PC-9 (cell line): ENCODE data around the gene CAMTA1. TPM values are rescaled to one million over a fixed set of nuclear protein-coding genes. Genes with fewer than 3 reads are reported as not detected.

Experiments
- BruUV-seq: library from RNA; stranded (reverse); fragments of 400-500 nt; replicated peaks from 2 replicates; lab custom pipeline; 2021; lab: Mats Ljungman, UMichigan
- CTCF ChIA-PET: fragments of 300-600 bp; sonication (Branson Sonifier 250); formaldehyde crosslinking; loops from one replicate; lab custom pipeline; 2022; ENCODE audit warnings: antibody characterized with exemption; lab: Charles Lee
- POLR2A ChIA-PET: fragments of 300-600 bp; sonication (Branson Sonifier 250); formaldehyde crosslinking; loops from one replicate; lab custom pipeline; 2022; ENCODE audit warnings: antibody characterized with exemption; ENCODE audit not compliant: unreplicated experiment; lab: Charles Lee
- DNase-seq, 2 experiments: peaks; one replicate each; pipeline versions ENCODE4 v3.0.0 to v3.0.0-alpha.2; 2015 to 2022; ENCODE audit warnings: mixed read lengths in 1 of 2
- H2AFZ ChIP-seq: fragments of 200-600 bp; sonication (generic); 2 replicates; pipeline ENCODE4 v1.8.1; 2017; ENCODE audit warnings: antibody characterized with exemption
- H3F3A ChIP-seq: fragments of 200-600 bp; sonication (generic); 2 replicates; pipeline ENCODE4 v1.8.1; 2017; ENCODE audit warnings: antibody characterized with exemption, mild to moderate bottlenecking, low read depth; ENCODE audit not compliant: insufficient read depth
- H3K27ac ChIP-seq: fragments of 200-600 bp; sonication (generic); 2 replicates; pipeline ENCODE4 v1.6.1; 2016; ENCODE audit warnings: mixed run types
- H3K27me3 ChIP-seq: fragments of 200-600 bp; sonication (generic); 2 replicates; pipeline ENCODE4 v1.6.1; 2016; ENCODE audit warnings: low read depth, mixed run types; ENCODE audit not compliant: insufficient read depth
- H3K36me3 ChIP-seq: fragments of 200-600 bp; sonication (generic); 2 replicates; pipeline ENCODE4 v1.6.1; 2016; ENCODE audit warnings: low read depth, mixed run types
- H3K4me1 ChIP-seq: fragments of 200-600 bp; sonication (generic); replicated peaks from 2 replicates; pipeline ENCODE4 v1.6.1; 2016; ENCODE audit warnings: mixed run types; ENCODE audit not compliant: insufficient read depth
- H3K4me2 ChIP-seq: fragments of 200-600 bp; sonication (generic); 2 replicates; pipeline ENCODE4 v1.6.1; 2017; ENCODE audit warnings: mixed run types
- H3K4me3 ChIP-seq: fragments of 200-600 bp; sonication (generic); 2 replicates; pipeline ENCODE4 v1.6.1; 2016; ENCODE audit warnings: mixed run types
- H3K79me2 ChIP-seq: fragments of 200-600 bp; sonication (generic); 2 replicates; pipeline ENCODE4 v1.6.1; 2017; ENCODE audit warnings: low read depth, mixed run types
- H3K9me2 ChIP-seq: fragments of 200-600 bp; sonication (generic); 2 replicates; pipeline ENCODE4 v1.8.1; 2017; ENCODE audit warnings: mild to moderate bottlenecking; ENCODE audit not compliant: insufficient read depth
- H3K9me3 ChIP-seq: fragments of 200-600 bp; sonication (generic); 2 replicates; pipeline ENCODE4 v1.8.1; 2016; ENCODE audit warnings: low read depth; ENCODE audit not compliant: insufficient read depth
- H4K20me1 ChIP-seq: fragments of 200-600 bp; sonication (generic); 2 replicates; pipeline ENCODE4 v1.8.1; 2017; ENCODE audit not compliant: insufficient read depth
- CTCF ChIP-seq: fragments of 200-600 bp; sonication (generic); conservative IDR thresholded peaks from 2 replicates; pipeline ENCODE4 v1.6.1; 2017; ENCODE audit warnings: mixed run types, antibody characterized with exemption, mild to moderate bottlenecking, moderate library complexity
- EZH2 ChIP-seq: fragments of 200-600 bp; sonication (generic); IDR thresholded peaks from 2 replicates; pipeline ENCODE4 v1.8.0; 2017; ENCODE audit warnings: antibody characterized with exemption, low read depth
- intact Hi-C: fragments of 100-400 bp; cut with micrococcal nuclease; formaldehyde crosslinking; loops from one replicate; pipeline ENCODE4 v1.10.0; 2022; ENCODE audit not compliant: unreplicated experiment
- total RNA-seq: library from RNA; stranded (reverse); gene quantifications from 2 replicates; pipeline ENCODE4 v1.2.3, GENCODE V29; 2021

The CAMTA1 gene
- total RNA-seq, 1 experiment from 2014 or later = 72.3 TPM

- Histone ChIP-seq H3K27me3 (peaks cover 5% of the 10 kb centered on the region), H3K36me3 (no peaks in the 10 kb centered on the region), H3K9me3 (no peaks in the 10 kb centered on the region), H4K20me1 (no peaks in the 10 kb centered on the region), H3K4me2 (no peak overlapping the region), H3K4me1 (no peaks in the 10 kb centered on the region), H3K79me2 (no peaks in the 10 kb centered on the region), H3K9me2 (no peaks in the 10 kb centered on the region), H3K4me3 (no peak overlapping the region), H3K27ac (no peak overlapping the region), H2AFZ (no peak overlapping the region), H3F3A (no peaks in the 10 kb centered on the region)
- intact Hi-C loops = no loop called here
- CTCF ChIA-PET = no interaction called here
- TF ChIP-seq EZH2 (no peak), CTCF (no peak)
- POLR2A ChIA-PET = no interaction called here
- no peak for DNase-seq
- BruUV-seq = no TSS peak
Measured at GRCh38 chr1:7209336-7209735, 424.1 kb downstream of the CAMTA1 start.

- CTCF ChIA-PET = no interaction called here
- intact Hi-C loops = loop anchor here (1.0 to 5.0 kb wide), 4 partner anchors 426 to 972 kb away; no protein-coding TSS in a partner anchor
- TF ChIP-seq EZH2 (no peak), CTCF (peak; percentile 81)
- no peaks in the 10 kb centered on the region for H3K9me2 ChIP-seq
- H3K4me2 ChIP-seq = no peak overlapping the region
- H3K4me3 ChIP-seq = no peak overlapping the region
- H4K20me1 ChIP-seq = no peaks in the 10 kb centered on the region
- no peaks in the 10 kb centered on the region for H3K4me1 ChIP-seq
- H3F3A ChIP-seq = no peaks in the 10 kb centered on the region
- H3K9me3 ChIP-seq = no peaks in the 10 kb centered on the region
- H3K27me3 ChIP-seq = peaks cover 22% of the 10 kb centered on the region
- no peaks in the 10 kb centered on the region for H3K36me3 ChIP-seq
- POLR2A ChIA-PET = interaction anchor here (0.7 kb wide), 1 partner anchor 414 kb away, joined by 3 read pairs; no protein-coding TSS in a partner anchor
- H3K27ac ChIP-seq = no peak overlapping the region
- no TSS peak for BruUV-seq
- H3K79me2 ChIP-seq = no peaks in the 10 kb centered on the region
- DNase-seq = peak; percentile 28 to 36
- H2AFZ ChIP-seq = no peak overlapping the region
Measured at GRCh38 chr1:7218210-7218832, 433.1 kb downstream of the CAMTA1 start.

GRCh38 chr1:7219031-7219430, 433.8 kb downstream of the CAMTA1 start:
- Histone ChIP-seq H3K9me2 (no peaks in the 10 kb centered on the region), H3K4me3 (no peak overlapping the region), H3F3A (no peaks in the 10 kb centered on the region), H3K9me3 (no peaks in the 10 kb centered on the region), H3K4me2 (no peak overlapping the region), H3K27ac (no peak overlapping the region), H4K20me1 (no peaks in the 10 kb centered on the region), H2AFZ (no peak overlapping the region), H3K79me2 (no peaks in the 10 kb centered on the region), H3K27me3 (peaks cover 25% of the 10 kb centered on the region), H3K4me1 (no peaks in the 10 kb centered on the region), H3K36me3 (no peaks in the 10 kb centered on the region)
- no TSS peak for BruUV-seq
- ChIA-PET CTCF (no interaction called here), POLR2A (no interaction called here)
- TF ChIP-seq EZH2 (no peak), CTCF (no peak)
- no peak for DNase-seq
- intact Hi-C loops = loop anchor here (2.0 to 5.0 kb wide), 3 partner anchors 427 to 972 kb away; no protein-coding TSS in a partner anchor
